ENCODE data around the gene EPHB3. TPM values are rescaled to one million over a fixed set of nuclear protein-coding genes. Genes with fewer than 3 reads are reported as not detected.

EPHB3 gene
- total RNA-seq, 1 donor from 2014 or later, result 65.0 TPM

DNA sequence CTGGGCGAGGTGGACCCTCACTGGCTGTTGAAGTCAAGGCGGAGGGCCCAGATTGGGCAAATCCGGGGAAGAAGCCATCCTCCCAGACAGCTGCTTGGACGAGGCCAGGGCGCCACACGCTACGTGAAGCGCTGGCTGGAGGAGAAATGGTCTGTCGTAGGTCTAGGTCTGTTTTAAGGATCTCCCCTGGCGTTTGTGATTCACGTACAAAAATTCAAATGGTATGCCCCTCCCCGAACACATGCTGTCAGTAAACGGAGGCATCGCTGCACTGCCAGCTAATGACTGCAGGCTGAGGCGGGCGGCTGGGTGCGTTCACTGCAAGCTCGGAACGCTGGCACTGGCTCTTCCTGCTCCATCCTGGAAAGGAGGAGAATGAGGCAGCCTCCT is 69.9 kb downstream of the EPHB3 start:
- Mint-ChIP-seq H3K9me3 (no peaks in the 10 kb centered on the region), H3K27ac (no peak overlapping the region), H3K4me1 (ENCODE audit: unreplicated experiment) (peaks cover 75% of the 10 kb centered on the region), H3K27me3 (peaks cover 3% of the 10 kb centered on the region), H3K4me3 (no peak overlapping the region), H3K36me3 (no peaks in the 10 kb centered on the region)
- TF ChIP-seq, protein P1, sequence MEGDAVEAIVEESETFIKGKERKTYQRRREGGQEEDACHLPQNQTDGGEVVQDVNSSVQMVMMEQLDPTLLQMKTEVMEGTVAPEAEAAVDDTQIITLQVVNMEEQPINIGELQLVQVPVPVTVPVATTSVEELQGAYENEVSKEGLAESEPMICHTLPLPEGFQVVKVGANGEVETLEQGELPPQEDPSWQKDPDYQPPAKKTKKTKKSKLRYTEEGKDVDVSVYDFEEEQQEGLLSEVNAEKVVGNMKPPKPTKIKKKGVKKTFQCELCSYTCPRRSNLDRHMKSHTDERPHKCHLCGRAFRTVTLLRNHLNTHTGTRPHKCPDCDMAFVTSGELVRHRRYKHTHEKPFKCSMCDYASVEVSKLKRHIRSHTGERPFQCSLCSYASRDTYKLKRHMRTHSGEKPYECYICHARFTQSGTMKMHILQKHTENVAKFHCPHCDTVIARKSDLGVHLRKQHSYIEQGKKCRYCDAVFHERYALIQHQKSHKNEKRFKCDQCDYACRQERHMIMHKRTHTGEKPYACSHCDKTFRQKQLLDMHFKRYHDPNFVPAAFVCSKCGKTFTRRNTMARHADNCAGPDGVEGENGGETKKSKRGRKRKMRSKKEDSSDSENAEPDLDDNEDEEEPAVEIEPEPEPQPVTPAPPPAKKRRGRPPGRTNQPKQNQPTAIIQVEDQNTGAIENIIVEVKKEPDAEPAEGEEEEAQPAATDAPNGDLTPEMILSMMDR (conservative IDR thresholded peaks at IDR 0.05), result no peak
- no peak for DNase-seq (ENCODE audit: extremely low spot score, unreplicated experiment)

Other genes with a start within 250 kb of the EPHB3 start
- gene EIF4G1, start 247.2 kb upstream of the EPHB3 start, total RNA-seq (ENCODE audit: low replicate concordance), result 371 and 432 TPM in 2 replicates
- 13.2 and 18.3 TPM in 2 replicates for gene FAM131A, start 224.2 kb upstream of the EPHB3 start, total RNA-seq (ENCODE audit: low replicate concordance)
- 10.8 and 24.9 TPM in 2 replicates for gene CLCN2, start 200.2 kb upstream of the EPHB3 start, total RNA-seq (ENCODE audit: low replicate concordance)
- 87.8 and 90.5 TPM in 2 replicates for gene POLR2H, start 200.1 kb upstream of the EPHB3 start, total RNA-seq (ENCODE audit: low replicate concordance)
- 0.41 and 0.52 TPM in 2 replicates for gene THPO, start 183.6 kb upstream of the EPHB3 start, total RNA-seq (ENCODE audit: low replicate concordance)
- 6.4 and 35.5 TPM in 2 replicates for gene CHRD, start 181.7 kb upstream of the EPHB3 start, total RNA-seq (ENCODE audit: low replicate concordance)
- gene MAGEF1, start 150.3 kb downstream of the EPHB3 start, total RNA-seq (ENCODE audit: low replicate concordance), result 69.2 and 75.2 TPM in 2 replicates

Data from type B pancreatic cell (in vitro differentiated cells).